Fibroblast of lung (primary cell): ENCODE data around the gene AIFM3.

ENCODE experiments used
- EZH2 ChIP-seq: IDR thresholded peaks from 2 replicates; pipeline ENCODE4 v1.5.1; 2012; ENCODE audit warnings: low read length, control low read depth, mild to moderate bottlenecking; ENCODE audit errors: missing control alignments
- TF ChIP-seq, protein P1 (sequence below), 2 donors: IDR thresholded peaks in 1 of 2; conservative IDR thresholded peaks in 1 of 2; 1 replicate in 1 of 2; 2 replicates in 1 of 2; pipeline ENCODE4 v1.5.1; 2011 to 2012; ENCODE audit warnings: low read length in 2 of 2, control low read depth in 1 of 2, inconsistent platforms in 1 of 2, low read depth in 1 of 2, mild to moderate bottlenecking in 1 of 2

DNA sequence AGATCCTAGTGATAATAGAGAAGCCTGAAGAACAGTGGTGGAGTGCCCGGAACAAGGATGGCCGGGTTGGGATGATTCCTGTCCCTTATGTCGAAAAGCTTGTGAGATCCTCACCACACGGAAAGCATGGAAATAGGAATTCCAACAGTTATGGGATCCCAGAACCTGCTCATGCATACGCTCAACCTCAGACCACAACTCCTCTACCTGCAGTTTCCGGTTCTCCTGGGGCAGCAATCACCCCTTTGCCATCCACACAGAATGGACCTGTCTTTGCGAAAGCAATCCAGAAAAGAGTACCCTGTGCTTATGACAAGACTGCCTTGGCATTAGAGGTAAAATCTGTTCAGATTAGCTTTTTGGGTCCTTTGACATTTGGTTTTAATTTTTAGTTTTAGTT lies 33.1 kb upstream of the AIFM3 start:
- TF ChIP-seq, protein P1, sequence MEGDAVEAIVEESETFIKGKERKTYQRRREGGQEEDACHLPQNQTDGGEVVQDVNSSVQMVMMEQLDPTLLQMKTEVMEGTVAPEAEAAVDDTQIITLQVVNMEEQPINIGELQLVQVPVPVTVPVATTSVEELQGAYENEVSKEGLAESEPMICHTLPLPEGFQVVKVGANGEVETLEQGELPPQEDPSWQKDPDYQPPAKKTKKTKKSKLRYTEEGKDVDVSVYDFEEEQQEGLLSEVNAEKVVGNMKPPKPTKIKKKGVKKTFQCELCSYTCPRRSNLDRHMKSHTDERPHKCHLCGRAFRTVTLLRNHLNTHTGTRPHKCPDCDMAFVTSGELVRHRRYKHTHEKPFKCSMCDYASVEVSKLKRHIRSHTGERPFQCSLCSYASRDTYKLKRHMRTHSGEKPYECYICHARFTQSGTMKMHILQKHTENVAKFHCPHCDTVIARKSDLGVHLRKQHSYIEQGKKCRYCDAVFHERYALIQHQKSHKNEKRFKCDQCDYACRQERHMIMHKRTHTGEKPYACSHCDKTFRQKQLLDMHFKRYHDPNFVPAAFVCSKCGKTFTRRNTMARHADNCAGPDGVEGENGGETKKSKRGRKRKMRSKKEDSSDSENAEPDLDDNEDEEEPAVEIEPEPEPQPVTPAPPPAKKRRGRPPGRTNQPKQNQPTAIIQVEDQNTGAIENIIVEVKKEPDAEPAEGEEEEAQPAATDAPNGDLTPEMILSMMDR (conservative IDR thresholded peaks at IDR 0.05 in 1 of 2, IDR thresholded peaks at IDR 0.05 in 1 of 2; ENCODE audit: low read depth in 1 of 2, low read length in 2 of 2) = no peak
- no peak for TF ChIP-seq EZH2
